Epithelial cell of proximal tubule (primary cell): Measurements from ENCODE around the gene BARHL2. TPM values are rescaled to one million over a fixed set of nuclear protein-coding genes. Genes with fewer than 3 reads are reported as not detected.

ENCODE experiments used
- DNase-seq: peaks from one replicate; pipeline ENCODE4 v3.0.0-alpha.2; 2011; ENCODE audit warnings: low read depth
- H3K4me3 ChIP-seq: 2 replicates; pipeline ENCODE4 v1.5.1; 2011; ENCODE audit warnings: low read depth, mild to moderate bottlenecking, low read length
- CTCF ChIP-seq: conservative IDR thresholded peaks from 2 replicates; pipeline ENCODE4 v1.5.1; 2012; ENCODE audit warnings: low read depth, mild to moderate bottlenecking, low read length
- total RNA-seq: library from RNA; depleted of rRNA; stranded (reverse); fragments of >200 nt; gene quantifications from 2 replicates; pipeline ENCODE4 v1.2.3, GENCODE V29; 2015

Gene BARHL2
- total RNA-seq, 1 donor from 2014 or later = not detected

- TF ChIP-seq CTCF = no peak
- DNase-seq = no peak
- no peak overlapping the region for H3K4me3 ChIP-seq
These were observed 2.6 kb downstream of the BARHL2 start for GRCh38 chr1:90714521-90714951.

GRCh38 chr1:90713741-90714509, 3.2 kb downstream of the BARHL2 start:
- no peak overlapping the region for H3K4me3 ChIP-seq
- no peak for TF ChIP-seq CTCF
- no peak for DNase-seq

- H3K4me3 ChIP-seq = no peak overlapping the region
- no peak for TF ChIP-seq CTCF
- DNase-seq = no peak
These were observed 4.0 kb downstream of the BARHL2 start for GRCh38 chr1:90712915-90713730.

- no peak for DNase-seq
- TF ChIP-seq CTCF = no peak
- no peak overlapping the region for H3K4me3 ChIP-seq
These were observed 4.8 kb downstream of the BARHL2 start for GRCh38 chr1:90712153-90712856.

- DNase-seq = no peak
- no peak overlapping the region for H3K4me3 ChIP-seq
- no peak for TF ChIP-seq CTCF
These were observed 5.4 kb downstream of the BARHL2 start for GRCh38 chr1:90711696-90712095.

- no peak for DNase-seq
- TF ChIP-seq CTCF = no peak
- no peak overlapping the region for H3K4me3 ChIP-seq
These were observed 6.2 kb downstream of the BARHL2 start for GRCh38 chr1:90710579-90711536.
